ENCODE results near the gene XCR1.

The XCR1 gene

DNA sequence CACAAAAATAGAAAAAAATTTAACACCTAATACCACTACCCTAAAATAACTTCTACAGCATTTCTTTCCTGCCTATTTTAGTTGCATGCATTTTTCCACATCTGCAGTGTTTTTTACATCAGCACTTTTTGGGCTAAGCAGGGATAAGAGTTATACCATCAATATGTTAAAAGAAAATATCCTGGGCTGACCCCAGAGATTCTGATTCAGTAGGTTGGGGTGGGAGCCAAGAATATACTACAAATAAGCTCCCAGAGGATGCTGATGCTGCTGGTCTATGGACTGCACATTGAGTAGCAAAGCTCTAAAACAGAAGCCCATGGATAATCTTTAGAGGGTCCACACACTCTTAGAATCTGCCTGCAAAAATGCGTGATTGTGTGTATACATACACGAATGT, 46.5 kb downstream of the XCR1 start:
- no peak for DNase-seq

DNA sequence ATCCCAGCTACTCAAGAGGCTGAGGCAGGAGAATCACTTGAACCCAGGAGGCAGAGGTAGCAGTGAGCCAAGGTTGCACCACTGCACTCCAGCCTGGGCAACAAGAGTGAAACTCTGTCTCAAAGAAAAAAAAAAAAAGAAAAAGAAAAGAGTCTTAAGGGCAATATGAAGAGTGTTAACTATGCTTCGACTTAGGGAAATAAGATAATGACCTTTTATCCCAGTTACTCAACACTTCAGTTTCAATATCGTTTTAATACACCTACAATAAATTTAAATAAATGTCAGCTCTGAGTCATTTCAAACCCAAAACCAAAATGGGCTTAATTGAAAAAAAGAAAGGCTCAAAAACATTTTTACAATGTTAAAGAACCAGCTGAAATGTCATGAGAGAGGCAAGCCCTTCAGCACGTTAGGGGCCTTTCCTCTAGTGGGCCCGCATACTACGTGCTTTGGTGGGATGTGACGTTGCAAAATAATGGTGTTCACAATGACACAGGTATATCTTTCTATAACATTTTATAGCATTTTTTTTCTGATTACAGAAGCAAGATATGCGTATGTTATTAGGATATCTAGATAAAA, 47.0 kb downstream of the XCR1 start:
- no peak for DNase-seq

DNA sequence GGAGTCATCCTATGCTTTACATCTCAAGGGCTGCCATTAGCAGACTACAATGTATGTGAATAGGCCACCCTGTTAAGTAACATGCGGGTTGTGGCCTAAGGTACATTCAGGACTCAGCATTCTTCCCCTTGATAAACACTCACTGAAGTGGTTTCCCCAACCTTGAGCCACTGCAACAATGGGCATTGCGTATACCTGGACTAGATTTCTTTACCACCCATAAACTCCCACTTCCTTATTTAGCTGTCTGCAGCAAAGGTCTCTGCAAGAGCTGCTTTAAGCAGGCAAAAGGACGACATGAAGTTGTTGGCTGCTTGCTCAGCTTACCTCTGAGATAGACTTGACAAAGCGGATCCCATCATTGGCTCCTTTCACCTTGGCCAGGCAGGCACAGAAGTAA, 47.9 kb downstream of the XCR1 start:
- no peak for DNase-seq

DNA sequence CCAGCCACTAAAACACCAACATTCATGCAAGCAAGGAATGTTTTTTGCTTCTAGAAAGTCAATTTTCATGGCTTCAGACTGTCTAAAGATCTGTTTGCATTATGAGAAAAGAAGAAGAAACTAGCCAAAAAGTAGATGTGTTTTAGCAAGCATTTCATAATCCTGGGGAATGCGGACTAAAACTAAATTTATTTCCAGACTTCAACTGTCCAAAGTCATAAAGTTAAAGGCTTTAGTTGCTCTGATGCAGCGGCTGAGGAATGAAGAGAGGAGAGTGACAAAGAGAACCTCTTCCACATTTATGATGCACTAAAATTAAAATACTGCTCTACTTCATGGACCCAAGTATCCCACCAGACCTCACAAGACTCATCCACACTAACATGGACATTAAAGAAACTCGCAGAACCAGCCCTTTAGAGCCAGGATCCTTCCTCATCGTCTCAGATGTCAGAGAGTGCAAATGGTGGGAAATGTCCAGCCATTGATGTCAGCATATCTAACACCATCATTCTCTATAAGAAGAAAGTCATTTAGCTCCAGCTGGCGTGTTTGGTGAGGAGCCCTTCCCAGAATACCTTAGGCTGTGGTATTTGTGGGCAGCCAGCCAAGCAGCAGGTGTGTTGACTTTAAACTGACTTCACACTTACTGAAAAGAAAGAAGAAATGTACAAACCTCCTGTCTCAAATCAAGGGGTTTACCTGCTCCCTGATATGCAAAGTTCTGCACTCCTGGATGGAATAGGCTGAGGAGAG, 49.1 kb downstream of the XCR1 start:
- peak; percentile 57 for DNase-seq

DNA sequence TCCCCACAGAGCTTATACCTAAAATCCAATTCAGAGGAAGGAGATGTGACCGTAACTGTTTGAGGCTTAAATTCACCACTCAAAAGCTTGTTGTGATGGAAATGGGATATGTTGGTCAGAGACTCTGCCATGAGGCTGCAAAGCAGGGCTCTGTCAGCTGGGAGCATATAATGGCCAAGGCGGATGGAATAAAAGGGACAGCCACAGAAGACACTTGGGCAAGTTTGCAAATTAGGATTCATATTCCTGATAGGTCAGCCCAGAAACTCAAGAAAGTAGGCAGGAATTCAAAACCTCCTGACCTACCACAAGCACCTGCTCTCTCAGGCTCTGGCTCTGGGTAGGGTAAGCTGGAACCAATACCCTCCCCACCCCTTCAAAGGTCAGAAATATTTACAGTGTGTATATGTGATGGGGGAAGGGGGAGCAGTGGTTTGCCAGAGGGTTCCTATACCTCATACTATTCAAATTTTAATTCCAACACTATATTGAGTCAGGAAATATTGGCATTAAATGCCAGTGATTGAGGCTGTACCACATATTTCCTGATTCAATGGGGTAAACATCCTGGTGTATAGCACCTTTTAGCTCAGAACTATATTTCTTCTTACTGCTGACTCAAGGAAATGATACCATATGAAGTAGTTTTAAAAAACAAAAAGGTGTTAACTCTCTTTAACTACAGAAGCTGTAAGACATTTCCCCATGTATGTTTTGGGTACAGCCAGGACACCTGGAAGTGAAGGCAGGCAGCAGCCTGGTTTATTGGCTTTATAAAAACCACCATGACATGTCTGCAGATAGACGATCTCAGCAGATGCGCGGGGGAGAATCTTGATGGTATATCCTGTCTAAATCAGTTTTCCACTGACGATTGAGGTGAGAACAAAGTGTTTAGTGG, 50.8 kb downstream of the XCR1 start:
- no peak for DNase-seq

DNA sequence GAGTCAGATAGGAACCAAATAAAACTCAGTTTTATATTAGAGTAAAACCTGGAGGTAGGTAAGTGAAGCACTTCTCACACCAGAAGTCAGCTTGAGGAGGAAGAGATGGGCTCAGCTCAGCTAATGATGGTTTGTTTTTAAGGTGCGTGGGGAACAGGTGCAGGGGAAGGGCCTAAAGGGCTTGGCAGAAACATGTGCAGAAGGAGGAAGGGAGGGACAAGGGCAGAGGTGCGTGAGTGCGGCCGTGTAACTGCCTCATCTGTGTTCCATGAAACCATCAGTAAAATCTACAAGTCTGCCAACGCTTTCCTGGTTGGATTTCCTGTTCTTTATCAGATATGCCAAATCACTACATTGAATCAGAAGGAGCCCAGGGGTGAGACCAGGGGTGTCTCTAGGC, 51.6 kb downstream of the XCR1 start:
- DNase-seq = no peak

DNA sequence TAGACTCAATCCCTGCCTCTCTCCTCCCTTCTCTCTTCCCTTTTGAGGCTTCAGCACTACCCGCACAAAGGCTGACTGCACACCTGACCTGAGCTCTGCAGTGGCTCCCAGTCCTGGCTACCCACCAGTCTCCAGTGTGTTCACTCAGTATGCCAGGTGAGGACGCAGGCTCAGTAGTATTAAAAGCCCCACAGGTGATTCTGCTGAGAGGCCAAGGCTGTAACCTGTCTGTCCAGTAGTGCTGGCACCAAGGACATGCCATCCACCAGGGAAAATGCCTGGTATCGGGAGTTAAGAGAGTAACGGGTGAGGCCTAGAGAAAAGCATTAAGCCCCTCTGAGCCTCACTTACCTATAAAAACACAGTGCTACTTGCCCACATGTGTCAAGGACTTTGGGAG, 52.6 kb downstream of the XCR1 start:
- DNase-seq = no peak

DNA sequence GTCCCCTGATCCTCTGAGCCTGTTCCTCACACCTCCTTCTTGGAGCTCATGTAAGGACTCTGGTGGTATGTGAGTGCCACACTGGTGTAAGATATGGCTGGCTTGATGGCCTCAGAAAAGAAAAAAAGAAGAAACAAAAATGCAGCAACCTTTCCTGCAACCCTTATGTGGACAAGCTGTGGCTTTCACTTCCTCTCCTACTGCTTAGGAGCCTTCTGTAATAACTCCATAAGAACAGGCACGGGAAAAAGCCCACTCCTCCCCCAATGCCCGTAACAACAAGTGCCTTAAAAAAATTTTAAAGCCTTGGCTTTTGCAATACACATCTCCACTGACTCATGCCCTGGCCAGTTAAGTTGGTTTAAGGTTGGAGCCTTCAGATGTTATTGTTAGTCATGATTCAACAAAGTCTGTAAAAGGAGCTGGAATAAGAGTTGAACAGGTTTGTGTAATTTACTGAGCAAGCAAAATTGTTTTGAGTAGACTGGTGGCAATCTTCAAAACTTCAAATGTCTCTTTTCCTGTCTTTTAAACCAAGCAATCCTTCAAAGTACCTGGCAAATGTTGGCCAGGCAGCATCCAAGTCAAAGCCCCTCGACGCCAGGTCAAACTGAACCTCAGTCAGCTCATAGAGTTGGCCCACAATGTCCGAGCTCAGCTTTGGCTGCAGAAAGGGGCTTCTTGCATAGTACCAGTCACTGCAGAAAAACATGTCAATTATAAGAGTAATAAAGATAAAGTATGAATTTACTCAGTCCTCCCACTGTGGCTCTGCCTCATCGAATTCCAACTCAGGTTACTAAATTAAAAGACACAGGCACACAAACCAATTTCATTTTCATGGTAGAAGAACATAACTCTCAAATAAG, 54.5 kb downstream of the XCR1 start:
- DNase-seq = no peak

DNA sequence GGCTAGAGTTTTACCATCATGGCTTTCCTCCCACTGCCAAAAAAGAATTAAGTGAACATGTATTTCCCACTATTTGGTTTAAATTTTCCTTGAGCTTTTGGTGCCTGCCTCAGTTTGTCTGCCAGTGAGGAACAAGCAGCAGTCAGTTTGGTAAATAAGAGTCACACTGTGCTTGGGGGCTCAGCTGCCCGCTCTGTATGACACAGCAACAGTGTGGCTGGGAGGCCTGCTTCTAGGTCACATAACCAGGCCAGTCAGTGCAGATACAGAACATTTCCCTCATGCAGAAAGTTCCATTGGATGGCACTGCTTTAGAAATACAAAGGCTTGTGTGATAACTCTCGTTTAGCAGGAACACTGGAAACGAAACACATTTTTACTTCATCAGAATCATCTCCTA, 57.3 kb downstream of the XCR1 start:
- DNase-seq = no peak

DNA sequence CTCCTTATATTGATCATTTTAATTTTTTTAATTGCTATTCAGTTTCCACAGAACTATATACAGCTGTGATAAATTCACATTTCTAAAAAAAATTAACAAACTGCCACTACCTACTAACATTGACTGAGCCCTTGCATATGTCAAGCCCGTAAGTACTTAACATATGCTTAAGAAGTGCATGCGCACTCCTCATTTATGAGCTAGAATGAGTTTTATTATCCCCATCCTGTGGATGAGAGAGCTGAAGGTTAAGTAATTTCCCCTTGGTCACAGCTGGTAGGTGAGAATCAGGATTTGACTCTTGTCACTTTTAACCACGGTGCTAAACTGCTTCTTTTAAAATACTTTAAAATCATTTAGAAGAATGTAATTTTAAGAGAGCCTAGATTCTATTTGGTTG, 58.2 kb downstream of the XCR1 start:
- no peak for DNase-seq

DNA sequence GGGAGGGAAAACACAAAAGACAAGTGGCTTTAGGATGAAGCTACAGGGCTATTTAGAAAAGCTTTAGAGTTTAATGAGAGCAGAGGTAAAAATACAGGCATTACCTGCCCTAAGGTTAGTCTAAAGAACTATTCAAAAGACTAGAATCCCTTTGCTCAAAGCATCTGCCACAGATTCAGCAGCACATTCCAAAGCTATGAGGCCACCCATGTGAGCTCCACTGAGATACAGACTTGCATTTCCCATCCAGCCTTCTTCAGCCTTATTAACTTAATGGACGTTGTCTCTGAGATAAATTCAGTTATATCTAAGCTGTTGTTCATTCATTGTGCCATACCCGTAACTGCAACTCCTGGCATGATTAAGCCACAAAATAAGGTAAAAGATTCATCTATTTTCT, 58.6 kb downstream of the XCR1 start:
- no peak for DNase-seq

DNA sequence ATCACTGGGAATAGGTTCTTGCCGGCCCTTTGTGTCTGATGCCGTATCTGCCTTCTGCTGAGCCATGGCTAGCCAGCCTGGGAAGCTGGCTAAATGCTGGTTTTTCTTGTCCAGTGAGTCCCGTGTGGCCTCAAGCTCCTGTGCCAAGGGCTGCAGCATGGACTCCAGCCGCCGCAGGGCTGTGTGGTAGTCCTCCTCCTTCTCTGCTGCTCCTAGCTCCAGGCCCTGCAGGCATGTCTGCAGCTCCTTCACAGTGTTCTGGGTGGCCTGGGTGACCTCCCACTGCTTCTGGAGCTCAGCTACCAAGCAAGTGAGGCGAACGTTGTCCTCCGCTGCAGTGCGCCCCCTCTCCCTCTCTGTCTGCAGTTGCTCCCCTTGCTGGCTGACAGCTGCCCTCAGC, 59.1 kb downstream of the XCR1 start:
- no peak for DNase-seq

DNA sequence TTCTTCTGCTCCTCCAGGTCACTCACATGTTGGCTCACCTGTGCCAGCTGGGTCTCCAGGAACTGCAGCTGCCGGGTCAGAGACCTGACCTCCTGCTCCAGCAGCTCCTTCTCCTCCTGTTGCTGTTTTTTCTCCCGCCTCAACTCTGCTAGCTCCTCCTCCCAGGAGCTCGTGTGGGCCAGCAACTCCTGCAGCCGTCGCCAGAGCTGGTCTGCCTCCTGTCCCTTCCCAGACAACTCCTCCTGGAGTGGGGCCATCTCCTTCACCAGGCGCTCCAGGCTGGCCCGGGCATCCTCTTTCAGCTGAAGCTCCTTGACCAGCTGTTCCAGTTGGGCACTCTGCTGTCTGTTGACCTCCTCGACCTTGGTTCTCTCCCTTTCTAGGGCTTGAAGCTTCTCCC, 59.6 kb downstream of the XCR1 start:
- no peak for DNase-seq

Data from SHP77 treated with DMSO at 0.1 percent for 48 hours (cell line).